Activated T-cell treated with anti-CD3 and anti-CD28 coated beads, Interleukin-2, amount 50 U/mL, for 72 hours (primary cell): ENCODE measurements around the gene PANK4. TPM values are rescaled to one million over a fixed set of nuclear protein-coding genes. Genes with fewer than 3 reads are reported as not detected.
A peak's percentile ranks its signal among the peaks of the same experiment; 100 is the strongest.
"Not testable (repeated sequence)": the region's sequence is repeated elsewhere in the genome, so short reads cannot be mapped to it uniquely, and the experiment has no call there.

Source experiments
- ATAC-seq, 2 donors: fragments of 150-1000 bp; cut with Tn5 transposase; replicated peaks in 1 of 2; 2 replicates each; pipeline ENCODE4 v1.10.0; 2021; ENCODE audit warnings: moderate library complexity in 2 of 2, mild to moderate bottlenecking in 1 of 2
- DNase-seq, 2 donors: peaks; one replicate each; pipeline ENCODE4 v3.0.0; 2021 to 2022; ENCODE audit warnings: mixed read lengths in 1 of 2
- H3K27ac Mint-ChIP-seq: one replicate; pipeline ENCODE4 v1.8.0; 2022; ENCODE audit warnings: mild to moderate bottlenecking, moderate library complexity, mixed read lengths
- H3K27me3 Mint-ChIP-seq: one replicate; pipeline ENCODE4 v1.8.0; 2022; ENCODE audit warnings: low read depth, mixed read lengths
- H3K36me3 Mint-ChIP-seq, 2 donors: one replicate each; pipeline ENCODE4 v1.8.0; 2022; ENCODE audit warnings: mixed read lengths in 2 of 2, mild to moderate bottlenecking in 1 of 2; ENCODE audit not compliant: insufficient read depth in 2 of 2
- H3K4me1 Mint-ChIP-seq: one replicate; pipeline ENCODE4 v1.8.0; 2022; ENCODE audit warnings: low read depth, mixed read lengths
- H3K4me3 Mint-ChIP-seq, 2 donors: one replicate each; pipeline ENCODE4 v1.8.0; 2022; ENCODE audit warnings: mild to moderate bottlenecking in 2 of 2, mixed read lengths in 2 of 2, moderate library complexity in 2 of 2
- H3K9me3 Mint-ChIP-seq, 2 donors: one replicate each; pipeline ENCODE4 v1.8.0; 2022; ENCODE audit warnings: mixed read lengths in 2 of 2
- total RNA-seq, 2 donors: library from RNA; stranded (reverse); gene quantifications; one replicate each; pipeline ENCODE4 v1.2.3, GENCODE V29; 2022

The PANK4 gene
- 10 to 100 TPM; 44.6 to 49.7 TPM for total RNA-seq

GRCh38 chr1:2525920-2526823, at the start of gene PANK4:
PANK4 (minus strand) TSS chr1:2526596; CDS start chr1:2526587, 9 bp downstream.
- Mint-ChIP-seq H3K36me3 (peaks cover 0 to 3% of the 10 kb centered on the region in 2 donors), H3K4me1 (peaks cover 49% of the 10 kb centered on the region), H3K4me3 (peak within 1 kb of the TSS; percentile 81 to 94), H3K27ac (peak within 1 kb of the TSS; percentile 85), H3K27me3 (no peaks in the 10 kb centered on the region), H3K9me3 (no peaks in the 10 kb centered on the region)
- ATAC-seq (peak; percentile 84 to 85), DNase-seq (peak; percentile 91 to 93)

GRCh38 chr1:2574350-2574749, 48.0 kb upstream of the PANK4 start:
- Mint-ChIP-seq H3K4me1 (peaks cover 33% of the 10 kb centered on the region), H3K9me3 (peaks cover 13 to 21% of the 10 kb centered on the region in 2 donors), H3K27me3 (no peaks in the 10 kb centered on the region), H3K27ac (peak overlapping the region; percentile 13), H3K36me3 (peaks cover 20 to 22% of the 10 kb centered on the region in 2 donors), H3K4me3 (no peak overlapping the region)
- DNase-seq: no peak
- ATAC-seq: no peak

- no peak for ATAC-seq
- no peak for DNase-seq
- no peak overlapping the region for H3K4me3 Mint-ChIP-seq
- peaks cover 23% of the 10 kb centered on the region for H3K4me1 Mint-ChIP-seq
- peaks cover 13 to 19% of the 10 kb centered on the region in 2 donors for H3K9me3 Mint-ChIP-seq
- H3K27ac Mint-ChIP-seq: peak overlapping the region; percentile 13
- peaks cover 19 to 20% of the 10 kb centered on the region in 2 donors for H3K36me3 Mint-ChIP-seq
- H3K27me3 Mint-ChIP-seq: no peaks in the 10 kb centered on the region
These were observed 47.0 kb upstream of the PANK4 start for GRCh38 chr1:2573250-2573920.

- Mint-ChIP-seq H3K4me1 (peaks cover 5% of the 10 kb centered on the region), H3K4me3 (no peak overlapping the region), H3K27me3 (no peaks in the 10 kb centered on the region), H3K36me3 (peaks cover 19 to 20% of the 10 kb centered on the region in 2 donors), H3K27ac (no peak overlapping the region), H3K9me3 (peaks cover 13 to 19% of the 10 kb centered on the region in 2 donors)
- ATAC-seq: no peak
- DNase-seq: no peak
These were observed 45.0 kb upstream of the PANK4 start for GRCh38 chr1:2571348-2571747.

- H3K27ac Mint-ChIP-seq: no peak overlapping the region
These were observed 43.9 kb upstream of the PANK4 start for GRCh38 chr1:2570332-2570731.

GRCh38 chr1:2569703-2570102, 43.3 kb upstream of the PANK4 start:
- peaks cover 13 to 19% of the 10 kb centered on the region in 2 donors for H3K9me3 Mint-ChIP-seq
- not testable (repeated sequence) for DNase-seq, H3K4me3 Mint-ChIP-seq, ATAC-seq, H3K27ac Mint-ChIP-seq, H3K27me3 Mint-ChIP-seq, H3K4me1 Mint-ChIP-seq
- H3K36me3 Mint-ChIP-seq: peaks cover 19 to 20% of the 10 kb centered on the region in 2 donors

More at GRCh38 chr1:2570332-2570731, 43.9 kb upstream of the PANK4 start:
- Mint-ChIP-seq H3K27me3 (no peaks in the 10 kb centered on the region), H3K36me3 (peaks cover 19 to 20% of the 10 kb centered on the region in 2 donors), H3K9me3 (peaks cover 13 to 19% of the 10 kb centered on the region in 2 donors), H3K4me1 (no peaks in the 10 kb centered on the region), H3K4me3 (no peak overlapping the region)
- ATAC-seq (no peak), DNase-seq (no peak)

GRCh38 chr1:2569060-2569459, 42.7 kb upstream of the PANK4 start:
- no peak for DNase-seq
- Mint-ChIP-seq H3K4me1 (peaks cover 5% of the 10 kb centered on the region), H3K4me3 (no peak overlapping the region), H3K27me3 (no peaks in the 10 kb centered on the region), H3K9me3 (peaks cover 13 to 14% of the 10 kb centered on the region in 2 donors), H3K36me3 (peaks cover 17% of the 10 kb centered on the region in 2 donors), H3K27ac (no peak overlapping the region)
- ATAC-seq: no peak

- H3K27ac Mint-ChIP-seq, H3K27me3 Mint-ChIP-seq, H3K36me3 Mint-ChIP-seq, H3K4me3 Mint-ChIP-seq, H3K9me3 Mint-ChIP-seq, DNase-seq, H3K4me1 Mint-ChIP-seq: not testable (repeated sequence)
- ATAC-seq: peak in 1 of 2 donors; percentile 22
These were observed 41.9 kb upstream of the PANK4 start for GRCh38 chr1:2568187-2568816.

- no peak overlapping the region for H3K4me3 Mint-ChIP-seq
- H3K4me1 Mint-ChIP-seq: peaks cover 5% of the 10 kb centered on the region
- DNase-seq (no peak), ATAC-seq (peak in 1 of 2 donors; percentile 17)
- no peaks in the 10 kb centered on the region for H3K9me3 Mint-ChIP-seq
- peaks cover 0 to 2% of the 10 kb centered on the region in 2 donors for H3K36me3 Mint-ChIP-seq
- H3K27me3 Mint-ChIP-seq: no peaks in the 10 kb centered on the region
- H3K27ac Mint-ChIP-seq: no peak overlapping the region
These were observed 40.8 kb upstream of the PANK4 start for GRCh38 chr1:2567083-2567679.

GRCh38 chr1:2566101-2567045, 40.0 kb upstream of the PANK4 start:
- peaks cover 7% of the 10 kb centered on the region for H3K4me1 Mint-ChIP-seq
- no peaks in the 10 kb centered on the region for H3K27me3 Mint-ChIP-seq
- H3K27ac Mint-ChIP-seq: no peak overlapping the region
- H3K36me3 Mint-ChIP-seq: peaks cover under 1 to 2% of the 10 kb centered on the region in 2 donors
- no peaks in the 10 kb centered on the region for H3K9me3 Mint-ChIP-seq
- ATAC-seq (no peak), DNase-seq (no peak)
- H3K4me3 Mint-ChIP-seq: no peak overlapping the region

- Mint-ChIP-seq H3K27ac (no peak overlapping the region), H3K9me3 (no peaks in the 10 kb centered on the region), H3K36me3 (peaks cover 3% of the 10 kb centered on the region in 2 donors), H3K27me3 (no peaks in the 10 kb centered on the region), H3K4me1 (peaks cover 10% of the 10 kb centered on the region), H3K4me3 (no peak overlapping the region)
- DNase-seq: no peak
- ATAC-seq: no peak
These were observed 38.5 kb upstream of the PANK4 start for GRCh38 chr1:2564815-2565374.
